Liver (tissue), 9 donors: ENCODE results near the gene APOBEC3B. TPM values are rescaled to one million over a fixed set of nuclear protein-coding genes. Genes with fewer than 3 reads are reported as not detected.
"Not testable (repeated sequence)": the region's sequence is repeated elsewhere in the genome, so short reads cannot be mapped to it uniquely, and the experiment has no call there.

ENCODE experiments used
- DNase-seq: peaks from one replicate; pipeline ENCODE4 v3.0.0-alpha.2; 2017; ENCODE audit warnings: low spot score
- H3K27ac ChIP-seq, 2 donors: one replicate each; pipeline ENCODE4 v1.7.0; 2013; ENCODE audit warnings: inconsistent platforms in 2 of 2, low read length in 2 of 2, control low read depth in 1 of 2, low read depth in 1 of 2, mild to moderate bottlenecking in 1 of 2
- H3K27me3 ChIP-seq, 4 donors: one replicate each; pipeline versions ENCODE4 v1.6.1 to v1.7.0; 2013; ENCODE audit warnings: low read length in 3 of 4, inconsistent platforms in 1 of 4, mild to moderate bottlenecking in 1 of 4, moderate library complexity in 1 of 4; ENCODE audit not compliant: control insufficient read depth in 4 of 4, insufficient read depth in 4 of 4
- H3K36me3 ChIP-seq, 4 donors: one replicate each; pipeline versions ENCODE4 v1.6.1 to v1.7.0; 2013; ENCODE audit warnings: low read length in 3 of 4, mild to moderate bottlenecking in 3 of 4, low read depth in 1 of 4, moderate library complexity in 1 of 4; ENCODE audit not compliant: control insufficient read depth in 4 of 4, insufficient read depth in 3 of 4
- H3K4me1 ChIP-seq, 4 donors: one replicate each; pipeline versions ENCODE4 v1.6.1 to v1.7.0; 2013; ENCODE audit warnings: low read length in 3 of 4, mild to moderate bottlenecking in 3 of 4, moderate library complexity in 1 of 4; ENCODE audit not compliant: control insufficient read depth in 4 of 4, insufficient read depth in 4 of 4
- H3K4me3 ChIP-seq, 3 donors: one replicate each; pipeline versions ENCODE4 v1.6.1 to v1.7.0; 2013; ENCODE audit warnings: low read length in 3 of 3, control low read depth in 1 of 3, low read depth in 1 of 3, mild to moderate bottlenecking in 1 of 3
- H3K9ac ChIP-seq, 2 donors: one replicate each; pipeline ENCODE4 v1.7.0; 2013; ENCODE audit warnings: low read length in 2 of 2, mild to moderate bottlenecking in 2 of 2, moderate library complexity in 2 of 2, control low read depth in 1 of 2, low read depth in 1 of 2
- H3K9me3 ChIP-seq, 4 donors: one replicate each; pipeline versions ENCODE4 v1.6.1 to v1.7.0; 2013; ENCODE audit warnings: low read length in 3 of 4; ENCODE audit not compliant: control insufficient read depth in 4 of 4
- FOXA1 ChIP-seq: IDR thresholded peaks from 2 replicates; pipeline ENCODE4 v1.6.1; 2016; ENCODE audit warnings: antibody characterized with exemption
- GABPA ChIP-seq, 2 donors: IDR thresholded peaks in 1 of 2; conservative IDR thresholded peaks in 1 of 2; 2 replicates each; pipeline ENCODE4 v1.6.1; 2016; ENCODE audit warnings: antibody characterized with exemption in 2 of 2, mild to moderate bottlenecking in 1 of 2, moderate library complexity in 1 of 2
- HNF4A ChIP-seq, 2 donors: conservative IDR thresholded peaks; 2 replicates each; pipeline ENCODE4 v1.6.1; 2016; ENCODE audit warnings: antibody characterized with exemption in 2 of 2, mild to moderate bottlenecking in 2 of 2
- HNF4G ChIP-seq: IDR thresholded peaks from 2 replicates; pipeline ENCODE4 v1.6.1; 2016; ENCODE audit warnings: antibody characterized with exemption
- JUND ChIP-seq, 2 donors: IDR thresholded peaks; 2 replicates each; pipeline ENCODE4 v1.6.1; 2016; ENCODE audit warnings: antibody characterized with exemption in 2 of 2
- NR2F2 ChIP-seq: IDR thresholded peaks from 2 replicates; pipeline ENCODE4 v1.6.1; 2016; ENCODE audit warnings: antibody characterized with exemption
- RAD21 ChIP-seq, 2 donors: IDR thresholded peaks; 2 replicates each; pipeline ENCODE4 v1.6.1; 2016; ENCODE audit warnings: antibody characterized with exemption in 2 of 2, mild to moderate bottlenecking in 2 of 2
- TAF1 ChIP-seq: conservative IDR thresholded peaks from 2 replicates; pipeline ENCODE4 v1.6.1; 2016; ENCODE audit warnings: antibody characterized with exemption, mild to moderate bottlenecking
- WGBS: extraction: QIAGEN DNeasy Blood & Tissue Kit; methylation state at CpG from one replicate; pipeline ENCODE4 v1.1.7; 2013; 5-methylcytosine and 5-hydroxymethylcytosine counted together
- polyA plus RNA-seq, 2 donors: library from polyadenylated mRNA; stranded (reverse) in 1 of 2; unstranded in 1 of 2; fragments of 200-250 nt in 1 of 2; fragments of >200 nt in 1 of 2; fragmentation: Nextera tagmentation in 1 of 2; extraction: Ambion mirVana in 1 of 2; gene quantifications; one replicate each; pipeline versions ENCODE4 v1.2.1 to v1.2.3, GENCODE V29; 2013 to 2015
- total RNA-seq, 2 donors: library from RNA; depleted of rRNA; stranded (reverse); fragments of >200 nt; gene quantifications; one replicate each; pipeline ENCODE4 v1.2.3, GENCODE V29; 2014
- TF ChIP-seq, protein P1 (sequence below): fragments of 150-350 bp; IDR thresholded peaks from 2 replicates; pipeline ENCODE4 v1.5.1; 2017; ENCODE audit warnings: improper control_type of control experiment, low read depth, low read length; ENCODE audit not compliant: missing input control
- TF ChIP-seq, protein P2 (sequence below): IDR thresholded peaks from 2 replicates; pipeline ENCODE4 v1.6.1; 2016; ENCODE audit warnings: antibody characterized with exemption, mild to moderate bottlenecking
- TF ChIP-seq, protein P3 (sequence below): IDR thresholded peaks from 2 replicates; pipeline ENCODE4 v1.6.1; 2016; ENCODE audit warnings: antibody characterized with exemption
- donor health status: healthy.
- donor health status: healthy.
- donor health status: healthy.
- donor health status: healthy.
- donor health status: healthy.

The APOBEC3B gene
- total and polyA plus RNA-seq, 4 donors = 0.08 to 6.0 (median 0.88) TPM

DNA sequence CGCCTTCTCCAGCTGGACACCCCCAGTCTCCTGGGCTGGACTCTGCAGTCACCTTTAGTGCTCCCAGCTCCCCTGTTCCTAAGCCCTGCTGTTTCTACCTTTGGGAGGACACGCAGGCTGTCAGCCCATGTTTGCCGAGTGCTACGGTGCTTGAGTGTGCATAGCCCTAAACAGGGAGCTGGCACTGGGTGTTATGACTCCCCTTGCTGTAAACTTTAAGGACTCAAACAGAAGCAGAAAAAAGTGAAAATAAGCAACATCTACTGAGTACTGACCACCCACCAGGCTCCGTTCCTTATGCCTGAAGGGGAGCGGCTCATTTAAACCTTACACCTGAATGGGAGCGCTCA is 7.3 kb upstream of the APOBEC3B start:
- Histone ChIP-seq H3K9ac (no peak overlapping the region), H3K4me1 (no peaks in the 10 kb centered on the region), H3K27me3 (no peaks in the 10 kb centered on the region), H3K9me3 (no peaks in the 10 kb centered on the region), H3K4me3 (no peak overlapping the region), H3K36me3 (no peaks in the 10 kb centered on the region), H3K27ac (no peak overlapping the region)
- TF ChIP-seq, protein P1, sequence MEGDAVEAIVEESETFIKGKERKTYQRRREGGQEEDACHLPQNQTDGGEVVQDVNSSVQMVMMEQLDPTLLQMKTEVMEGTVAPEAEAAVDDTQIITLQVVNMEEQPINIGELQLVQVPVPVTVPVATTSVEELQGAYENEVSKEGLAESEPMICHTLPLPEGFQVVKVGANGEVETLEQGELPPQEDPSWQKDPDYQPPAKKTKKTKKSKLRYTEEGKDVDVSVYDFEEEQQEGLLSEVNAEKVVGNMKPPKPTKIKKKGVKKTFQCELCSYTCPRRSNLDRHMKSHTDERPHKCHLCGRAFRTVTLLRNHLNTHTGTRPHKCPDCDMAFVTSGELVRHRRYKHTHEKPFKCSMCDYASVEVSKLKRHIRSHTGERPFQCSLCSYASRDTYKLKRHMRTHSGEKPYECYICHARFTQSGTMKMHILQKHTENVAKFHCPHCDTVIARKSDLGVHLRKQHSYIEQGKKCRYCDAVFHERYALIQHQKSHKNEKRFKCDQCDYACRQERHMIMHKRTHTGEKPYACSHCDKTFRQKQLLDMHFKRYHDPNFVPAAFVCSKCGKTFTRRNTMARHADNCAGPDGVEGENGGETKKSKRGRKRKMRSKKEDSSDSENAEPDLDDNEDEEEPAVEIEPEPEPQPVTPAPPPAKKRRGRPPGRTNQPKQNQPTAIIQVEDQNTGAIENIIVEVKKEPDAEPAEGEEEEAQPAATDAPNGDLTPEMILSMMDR = no peak
- TF ChIP-seq GABPA (IDR thresholded peaks at IDR 0.05 in 1 of 2, conservative IDR thresholded peaks at IDR 0.05 in 1 of 2) = no peak
- TF ChIP-seq RAD21 (IDR thresholded peaks at IDR 0.05) = no peak
- TF ChIP-seq JUND (IDR thresholded peaks at IDR 0.05) = no peak
- TF ChIP-seq FOXA1 = no peak
- TF ChIP-seq HNF4G = no peak
- TF ChIP-seq, protein P2, sequence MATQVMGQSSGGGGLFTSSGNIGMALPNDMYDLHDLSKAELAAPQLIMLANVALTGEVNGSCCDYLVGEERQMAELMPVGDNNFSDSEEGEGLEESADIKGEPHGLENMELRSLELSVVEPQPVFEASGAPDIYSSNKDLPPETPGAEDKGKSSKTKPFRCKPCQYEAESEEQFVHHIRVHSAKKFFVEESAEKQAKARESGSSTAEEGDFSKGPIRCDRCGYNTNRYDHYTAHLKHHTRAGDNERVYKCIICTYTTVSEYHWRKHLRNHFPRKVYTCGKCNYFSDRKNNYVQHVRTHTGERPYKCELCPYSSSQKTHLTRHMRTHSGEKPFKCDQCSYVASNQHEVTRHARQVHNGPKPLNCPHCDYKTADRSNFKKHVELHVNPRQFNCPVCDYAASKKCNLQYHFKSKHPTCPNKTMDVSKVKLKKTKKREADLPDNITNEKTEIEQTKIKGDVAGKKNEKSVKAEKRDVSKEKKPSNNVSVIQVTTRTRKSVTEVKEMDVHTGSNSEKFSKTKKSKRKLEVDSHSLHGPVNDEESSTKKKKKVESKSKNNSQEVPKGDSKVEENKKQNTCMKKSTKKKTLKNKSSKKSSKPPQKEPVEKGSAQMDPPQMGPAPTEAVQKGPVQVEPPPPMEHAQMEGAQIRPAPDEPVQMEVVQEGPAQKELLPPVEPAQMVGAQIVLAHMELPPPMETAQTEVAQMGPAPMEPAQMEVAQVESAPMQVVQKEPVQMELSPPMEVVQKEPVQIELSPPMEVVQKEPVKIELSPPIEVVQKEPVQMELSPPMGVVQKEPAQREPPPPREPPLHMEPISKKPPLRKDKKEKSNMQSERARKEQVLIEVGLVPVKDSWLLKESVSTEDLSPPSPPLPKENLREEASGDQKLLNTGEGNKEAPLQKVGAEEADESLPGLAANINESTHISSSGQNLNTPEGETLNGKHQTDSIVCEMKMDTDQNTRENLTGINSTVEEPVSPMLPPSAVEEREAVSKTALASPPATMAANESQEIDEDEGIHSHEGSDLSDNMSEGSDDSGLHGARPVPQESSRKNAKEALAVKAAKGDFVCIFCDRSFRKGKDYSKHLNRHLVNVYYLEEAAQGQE = no peak
- no peak for TF ChIP-seq HNF4A (conservative IDR thresholded peaks at IDR 0.05)
- TF ChIP-seq, protein P3, sequence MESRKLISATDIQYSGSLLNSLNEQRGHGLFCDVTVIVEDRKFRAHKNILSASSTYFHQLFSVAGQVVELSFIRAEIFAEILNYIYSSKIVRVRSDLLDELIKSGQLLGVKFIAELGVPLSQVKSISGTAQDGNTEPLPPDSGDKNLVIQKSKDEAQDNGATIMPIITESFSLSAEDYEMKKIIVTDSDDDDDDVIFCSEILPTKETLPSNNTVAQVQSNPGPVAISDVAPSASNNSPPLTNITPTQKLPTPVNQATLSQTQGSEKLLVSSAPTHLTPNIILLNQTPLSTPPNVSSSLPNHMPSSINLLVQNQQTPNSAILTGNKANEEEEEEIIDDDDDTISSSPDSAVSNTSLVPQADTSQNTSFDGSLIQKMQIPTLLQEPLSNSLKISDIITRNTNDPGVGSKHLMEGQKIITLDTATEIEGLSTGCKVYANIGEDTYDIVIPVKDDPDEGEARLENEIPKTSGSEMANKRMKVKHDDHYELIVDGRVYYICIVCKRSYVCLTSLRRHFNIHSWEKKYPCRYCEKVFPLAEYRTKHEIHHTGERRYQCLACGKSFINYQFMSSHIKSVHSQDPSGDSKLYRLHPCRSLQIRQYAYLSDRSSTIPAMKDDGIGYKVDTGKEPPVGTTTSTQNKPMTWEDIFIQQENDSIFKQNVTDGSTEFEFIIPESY = no peak
- no peak for TF ChIP-seq TAF1
- TF ChIP-seq NR2F2 = no peak
- WGBS = 83% methylated on average over 7 of the region's 7 CpGs
- DNase-seq = no peak

DNA sequence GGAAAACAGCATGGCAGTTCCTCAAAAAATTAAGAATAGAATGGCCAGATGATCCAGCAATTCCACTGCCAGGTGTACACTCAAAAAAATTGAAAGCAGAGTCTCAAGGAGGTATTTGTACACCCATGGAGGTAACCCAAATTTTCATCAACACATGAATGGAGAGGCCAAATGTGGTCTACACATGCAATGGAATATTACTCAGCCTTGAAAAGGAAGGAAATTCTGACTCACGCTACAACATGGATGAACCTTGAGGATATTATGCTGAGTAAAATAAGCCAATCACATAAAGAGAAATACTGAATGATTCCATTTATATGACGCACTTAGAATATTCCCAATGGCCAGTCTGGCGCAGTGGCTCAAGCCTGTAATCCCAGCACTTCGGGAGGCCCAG is 4.9 kb upstream of the APOBEC3B start:
- not testable (repeated sequence) for H3K9ac ChIP-seq, H3K27ac ChIP-seq, H3K27me3 ChIP-seq, H3K4me3 ChIP-seq, H3K4me1 ChIP-seq, H3K36me3 ChIP-seq, H3K9me3 ChIP-seq, DNase-seq
- 95% methylated on average over 4 of the region's 4 CpGs for WGBS

DNA sequence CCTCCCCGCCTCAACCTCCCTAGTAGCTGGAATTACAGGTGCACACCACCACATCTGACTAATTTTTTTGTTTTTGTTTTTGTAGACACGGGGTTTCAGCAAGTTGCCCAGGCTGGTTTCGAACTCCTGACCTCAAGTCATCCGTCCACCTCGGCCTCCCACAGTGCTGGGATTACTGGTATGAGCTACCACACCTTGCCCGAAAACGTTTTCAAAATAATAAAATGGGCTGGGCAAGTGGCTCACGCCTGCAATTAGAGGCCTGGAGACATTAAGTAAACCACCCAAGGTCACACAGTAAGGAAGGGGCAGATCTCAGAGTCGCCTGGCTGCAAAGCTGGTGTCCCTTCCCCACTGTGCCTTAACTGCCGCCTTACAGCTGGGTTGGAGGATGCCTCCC is 1.6 kb upstream of the APOBEC3B start:
- H3K9me3 ChIP-seq, H3K9ac ChIP-seq, H3K4me1 ChIP-seq, DNase-seq, H3K27ac ChIP-seq, H3K36me3 ChIP-seq, H3K27me3 ChIP-seq, H3K4me3 ChIP-seq: not testable (repeated sequence)
- 66% methylated on average over 10 of the region's 10 CpGs for WGBS
